ENCODE measurements around the gene DNASE1L2. TPM values are rescaled to one million over a fixed set of nuclear protein-coding genes. Genes with fewer than 3 reads are reported as not detected.

DNASE1L2 gene
- polyA plus RNA-seq, 1 experiment = 0.38 TPM

DNA sequence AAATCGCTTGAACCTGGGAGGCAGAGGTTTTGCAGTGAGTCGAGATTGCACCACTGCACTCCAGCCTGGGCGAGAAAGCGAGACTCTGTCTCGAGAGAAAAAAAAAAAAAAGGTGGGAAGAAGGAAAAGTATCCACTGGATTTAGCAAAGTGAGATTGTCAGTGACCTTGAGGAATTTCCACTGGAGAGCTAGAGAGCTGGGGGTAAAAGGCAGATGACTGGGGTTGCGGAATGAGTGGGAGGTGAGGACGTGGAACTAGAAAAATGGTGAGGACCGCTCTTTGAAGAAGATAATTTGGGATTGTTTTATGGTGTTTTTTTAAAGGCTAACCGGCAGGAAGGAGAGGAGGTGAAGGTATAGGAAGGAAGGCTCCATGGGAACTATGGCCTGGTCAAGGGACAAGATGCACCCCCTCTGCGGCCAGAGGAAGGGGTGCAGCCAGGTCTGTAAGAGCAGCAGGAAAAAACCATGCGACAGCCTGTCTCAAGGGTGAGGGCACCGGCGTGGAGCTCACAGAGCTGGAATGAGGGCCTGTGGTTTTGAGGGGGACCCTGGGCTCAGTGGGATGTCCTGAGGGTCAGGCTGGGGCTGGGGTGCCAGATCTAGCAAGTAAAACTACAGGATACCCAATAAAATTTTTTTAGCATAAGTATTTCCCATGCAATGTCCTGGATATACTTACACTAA lies 31.7 kb upstream of the DNASE1L2 start:
- DNase-seq (ENCODE audit: low read depth) = no peak
- CTCF ChIA-PET = interaction anchor here (0.6 kb wide), 1 partner anchor 47 kb away, joined by 3 read pairs; the partner anchor contains the start of gene ECI1
- POLR2A ChIA-PET = no interaction called here
- H3K27me3 ChIP-seq (ENCODE audit: control insufficient read depth, insufficient read depth, low read length) = peaks cover 3% of the 10 kb centered on the region; the same call in 1 of the 2 replicates
- H3K36me3 ChIP-seq (ENCODE audit: control insufficient read depth, insufficient read depth, low read length) = peaks cover 11% of the 10 kb centered on the region
- H3K4me3 ChIP-seq (ENCODE audit: low read depth, low read length) = peak overlapping the region; percentile 96
- TF ChIP-seq, protein P1, sequence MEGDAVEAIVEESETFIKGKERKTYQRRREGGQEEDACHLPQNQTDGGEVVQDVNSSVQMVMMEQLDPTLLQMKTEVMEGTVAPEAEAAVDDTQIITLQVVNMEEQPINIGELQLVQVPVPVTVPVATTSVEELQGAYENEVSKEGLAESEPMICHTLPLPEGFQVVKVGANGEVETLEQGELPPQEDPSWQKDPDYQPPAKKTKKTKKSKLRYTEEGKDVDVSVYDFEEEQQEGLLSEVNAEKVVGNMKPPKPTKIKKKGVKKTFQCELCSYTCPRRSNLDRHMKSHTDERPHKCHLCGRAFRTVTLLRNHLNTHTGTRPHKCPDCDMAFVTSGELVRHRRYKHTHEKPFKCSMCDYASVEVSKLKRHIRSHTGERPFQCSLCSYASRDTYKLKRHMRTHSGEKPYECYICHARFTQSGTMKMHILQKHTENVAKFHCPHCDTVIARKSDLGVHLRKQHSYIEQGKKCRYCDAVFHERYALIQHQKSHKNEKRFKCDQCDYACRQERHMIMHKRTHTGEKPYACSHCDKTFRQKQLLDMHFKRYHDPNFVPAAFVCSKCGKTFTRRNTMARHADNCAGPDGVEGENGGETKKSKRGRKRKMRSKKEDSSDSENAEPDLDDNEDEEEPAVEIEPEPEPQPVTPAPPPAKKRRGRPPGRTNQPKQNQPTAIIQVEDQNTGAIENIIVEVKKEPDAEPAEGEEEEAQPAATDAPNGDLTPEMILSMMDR (IDR thresholded peaks at IDR 0.05; ENCODE audit: insufficient read depth, low read depth, low read length) = no peak

DNA sequence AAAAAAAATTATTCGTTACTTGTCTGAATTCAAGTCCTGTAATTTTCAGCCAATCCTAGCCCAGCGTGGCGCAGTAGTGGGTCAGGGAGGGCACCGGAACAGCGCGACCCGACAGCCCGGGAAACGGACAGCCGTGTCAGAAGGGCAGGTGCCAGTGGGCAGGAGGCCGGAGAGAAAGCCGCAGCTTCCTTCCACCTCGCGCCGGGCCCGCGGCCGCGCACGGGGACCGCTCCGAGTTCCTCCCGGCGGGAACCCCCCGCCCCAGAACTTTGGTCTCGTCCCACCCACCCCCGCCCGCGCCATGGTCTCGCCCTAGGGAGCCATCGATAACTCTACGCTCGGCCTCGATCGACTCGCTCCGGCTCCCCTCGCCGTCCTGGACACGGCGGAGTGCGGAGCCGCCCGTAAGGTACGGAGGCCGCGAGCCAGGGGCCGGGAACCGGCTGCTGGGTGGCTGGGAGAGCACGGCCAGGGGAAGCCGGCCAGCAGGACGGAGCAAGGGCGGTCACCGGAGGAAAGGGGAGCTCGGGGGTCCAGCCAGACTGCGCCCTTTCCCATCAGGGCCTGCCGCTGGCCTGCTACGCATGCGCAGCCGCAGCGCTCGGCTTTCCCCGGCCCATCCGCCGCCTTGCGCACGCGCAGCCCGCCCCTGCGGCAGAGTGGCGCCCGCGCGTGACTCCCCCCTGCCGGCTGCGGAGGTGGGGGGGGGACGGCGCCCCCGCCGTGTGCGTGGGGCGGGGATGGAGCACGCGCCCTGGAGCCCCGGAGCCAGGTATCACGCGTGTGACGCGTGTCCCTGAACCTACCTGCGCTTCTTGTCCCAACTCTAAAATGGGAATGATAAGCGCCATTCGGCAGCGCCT lies 30.9 kb upstream of the DNASE1L2 start, which contains the start of gene MLST8:
MLST8 (plus strand) TSS at position 351 of the 863 bp plus-strand sequence. CDS start 632 bp downstream, outside the sequence.
- ChIA-PET CTCF (no interaction called here), POLR2A (interaction anchor here (1.4 kb wide), 1 partner anchor 9 kb away, joined by 4 read pairs; the partner anchor contains the start of gene PGP)
- Histone ChIP-seq H3K36me3 (ENCODE audit: control insufficient read depth, insufficient read depth, low read length) (peaks cover 16% of the 10 kb centered on the region), H3K27me3 (ENCODE audit: control insufficient read depth, insufficient read depth, low read length) (no peaks in the 10 kb centered on the region), H3K4me3 (ENCODE audit: low read depth, low read length) (peak within 1 kb of the TSS; percentile 96)
- peak; percentile 24 for DNase-seq (ENCODE audit: low read depth)
- TF ChIP-seq, protein P1 (IDR thresholded peaks at IDR 0.05; ENCODE audit: insufficient read depth, low read depth, low read length) = 0 out of 2 replicates have a peak, but pooled peaks have one; percentile 2

DNA sequence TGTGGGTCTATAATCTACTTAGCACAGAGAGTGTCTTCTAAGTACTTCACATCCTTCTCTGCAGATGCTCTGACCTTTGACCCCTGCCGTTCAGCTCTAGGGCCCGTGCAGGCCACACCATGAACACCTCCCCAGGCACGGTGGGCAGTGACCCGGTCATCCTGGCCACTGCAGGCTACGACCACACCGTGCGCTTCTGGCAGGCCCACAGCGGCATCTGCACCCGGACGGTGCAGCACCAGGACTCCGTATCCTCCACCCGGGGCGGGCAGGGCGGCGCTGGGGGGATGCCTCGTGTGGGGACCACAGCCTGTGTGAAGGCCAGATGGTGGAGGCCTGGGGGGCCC lies 30.3 kb upstream of the DNASE1L2 start:
- H3K27me3 ChIP-seq (ENCODE audit: control insufficient read depth, insufficient read depth, low read length) = no peaks in the 10 kb centered on the region
- ChIA-PET CTCF (no interaction called here), POLR2A (interaction anchor here (1.4 kb wide), 1 partner anchor 8 kb away, joined by 4 read pairs; the partner anchor contains the start of gene PGP)
- TF ChIP-seq, protein P1 (IDR thresholded peaks at IDR 0.05; ENCODE audit: insufficient read depth, low read depth, low read length) = no peak
- no peak for DNase-seq (ENCODE audit: low read depth)
- peaks cover 16% of the 10 kb centered on the region for H3K36me3 ChIP-seq (ENCODE audit: control insufficient read depth, insufficient read depth, low read length)
- H3K4me3 ChIP-seq (ENCODE audit: low read depth, low read length) = peak overlapping the region; percentile 96

DNA sequence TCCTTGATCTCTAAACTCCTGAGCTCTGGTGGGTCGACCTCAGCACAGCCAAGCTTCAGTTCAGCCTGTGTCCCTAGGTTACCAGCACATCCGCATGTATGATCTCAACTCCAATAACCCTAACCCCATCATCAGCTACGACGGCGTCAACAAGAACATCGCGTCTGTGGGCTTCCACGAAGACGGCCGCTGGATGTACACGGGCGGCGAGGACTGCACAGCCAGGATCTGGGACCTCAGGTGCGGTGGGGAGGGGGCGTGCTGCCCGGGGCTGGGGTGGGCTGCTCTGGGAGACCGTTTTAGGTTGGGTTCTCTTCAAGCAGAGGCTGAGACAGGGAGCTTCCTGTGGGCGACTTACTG lies 29.8 kb upstream of the DNASE1L2 start:
- CTCF ChIA-PET = no interaction called here
- H3K36me3 ChIP-seq (ENCODE audit: control insufficient read depth, insufficient read depth, low read length) = peaks cover 16% of the 10 kb centered on the region
- POLR2A ChIA-PET = interaction anchor here (1.4 kb wide), 1 partner anchor 8 kb away, joined by 4 read pairs; the partner anchor contains the start of gene PGP
- TF ChIP-seq, protein P1 (IDR thresholded peaks at IDR 0.05; ENCODE audit: insufficient read depth, low read depth, low read length) = no peak
- no peak for DNase-seq (ENCODE audit: low read depth)
- H3K27me3 ChIP-seq (ENCODE audit: control insufficient read depth, insufficient read depth, low read length) = no peaks in the 10 kb centered on the region
- H3K4me3 ChIP-seq (ENCODE audit: low read depth, low read length) = peak overlapping the region; percentile 96

Data from BJ (cell line).